NCI-H2029 (cell line): Measurements from ENCODE around the gene VCL.
A peak's percentile ranks its signal among the peaks of the same experiment; 100 is the strongest.
"Not testable (repeated sequence)": the region's sequence is repeated elsewhere in the genome, so short reads cannot be mapped to it uniquely, and the experiment has no call there.

Source experiments
- DNase-seq: peaks from one replicate; lab custom pipeline; 2025; lab: John Stamatoyannopoulos, UW

VCL gene

GRCh38 chr10:73971636-73972354 is 26.1 kb upstream of the VCL start:
- no peak for DNase-seq

- DNase-seq, result no peak
Observed at GRCh38 chr10:73973427-73973826, 24.5 kb upstream of the VCL start.

GRCh38 chr10:73974309-73974946 is 23.5 kb upstream of the VCL start:
- no peak for DNase-seq

GRCh38 chr10:73975388-73975787 is 22.5 kb upstream of the VCL start:
- DNase-seq, result no peak

- no peak for DNase-seq
Observed at GRCh38 chr10:73979141-73979808, 18.6 kb upstream of the VCL start.

GRCh38 chr10:73979809-73980433 is 18.0 kb upstream of the VCL start:
- DNase-seq, result no peak

GRCh38 chr10:73981812-73982211 is 16.1 kb upstream of the VCL start:
- DNase-seq, result no peak

- DNase-seq, result no peak
Observed at GRCh38 chr10:73983096-73984047, 14.5 kb upstream of the VCL start.

- no peak for DNase-seq
Observed at GRCh38 chr10:73989594-73990150, 8.2 kb upstream of the VCL start.

GRCh38 chr10:73991203-73991883 is 6.6 kb upstream of the VCL start:
- no peak for DNase-seq

GRCh38 chr10:73991884-73992245 is 6.1 kb upstream of the VCL start:
- no peak for DNase-seq

- no peak for DNase-seq
Observed at GRCh38 chr10:73992899-73993788, 4.8 kb upstream of the VCL start.

GRCh38 chr10:73995035-73995358 is 2.9 kb upstream of the VCL start:
- no peak for DNase-seq

GRCh38 chr10:73997461-73997786 is 492 bp upstream of the VCL start:
- DNase-seq, result peak; percentile 54

- no peak for DNase-seq
Observed at GRCh38 chr10:73998623-73998928, 660 bp downstream of the VCL start.

GRCh38 chr10:73998929-73999691 is 1.2 kb downstream of the VCL start:
- DNase-seq, result peak; percentile 38

GRCh38 chr10:73999703-74000102 is 1.8 kb downstream of the VCL start:
- DNase-seq, result no peak

- not testable (repeated sequence) for DNase-seq
Observed at GRCh38 chr10:74000244-74000643, 2.3 kb downstream of the VCL start.

GRCh38 chr10:74000892-74001669 is 3.2 kb downstream of the VCL start:
- no peak for DNase-seq
